Keratinocyte (primary cell): ENCODE data around the gene KLHDC3. TPM values are rescaled to one million over a fixed set of nuclear protein-coding genes. Genes with fewer than 3 reads are reported as not detected.

ENCODE experiments used
- DNase-seq: peaks from one replicate; pipeline ENCODE4 v3.0.0-alpha.2; 2011; ENCODE audit warnings: low read depth, missing footprints, low spot score
- FAIRE-seq: peaks from 2 replicates; lab custom pipeline; 2011; peaks lifted over from hg19 to GRCh38; lab: Jason Lieb, UNC
- H2AFZ ChIP-seq: 2 replicates; pipeline ENCODE4 v1.6.0; 2012; ENCODE audit warnings: low read length, control low read depth, inconsistent platforms; ENCODE audit not compliant: control insufficient read depth
- H3K27ac ChIP-seq: 2 replicates; pipeline ENCODE4 v1.5.1; 2011; ENCODE audit warnings: low read length; ENCODE audit not compliant: control insufficient read depth, insufficient read depth
- H3K27me3 ChIP-seq: 3 replicates; pipeline ENCODE4 v1.6.0; 2011; ENCODE audit warnings: low read length; ENCODE audit not compliant: control insufficient read depth, insufficient read depth; ENCODE audit errors: extremely low read depth
- H3K36me3 ChIP-seq, 2 experiments: 2 replicates in 1 of 2; 3 replicates in 1 of 2; pipeline ENCODE4 v1.5.1; 2011; ENCODE audit warnings: low read length in 2 of 2, mild to moderate bottlenecking in 1 of 2; ENCODE audit not compliant: control insufficient read depth in 2 of 2, insufficient read depth in 2 of 2; ENCODE audit errors: extremely low read depth in 1 of 2
- H3K4me1 ChIP-seq: 3 replicates; pipeline ENCODE4 v1.5.1; 2011; ENCODE audit warnings: low read length; ENCODE audit not compliant: control insufficient read depth, insufficient read depth; ENCODE audit errors: extremely low read depth
- H3K4me2 ChIP-seq: 3 replicates; pipeline ENCODE4 v1.6.0; 2011; ENCODE audit warnings: low read depth, low read length; ENCODE audit not compliant: control insufficient read depth, insufficient read depth; ENCODE audit errors: extremely low read depth
- H3K4me3 ChIP-seq, 3 experiments: fragments of 200-600 bp in 1 of 3; sonication (generic) in 1 of 3; 2 replicates in 2 of 3; 3 replicates in 1 of 3; pipeline ENCODE4 v1.5.1; 2011 to 2016; ENCODE audit warnings: low read length in 3 of 3, mild to moderate bottlenecking in 3 of 3, control low read depth in 2 of 3, inconsistent platforms in 1 of 3, low read depth in 1 of 3, mixed read lengths in 1 of 3, mixed run types in 1 of 3, moderate library complexity in 1 of 3; ENCODE audit not compliant: control insufficient read depth in 2 of 3, insufficient read depth in 2 of 3; ENCODE audit errors: extremely low read depth in 1 of 3
- H3K79me2 ChIP-seq: 2 replicates; pipeline ENCODE4 v1.6.0; 2012; ENCODE audit warnings: low read length; ENCODE audit not compliant: control insufficient read depth, insufficient read depth
- H3K9ac ChIP-seq: 3 replicates; pipeline ENCODE4 v1.6.0; 2011; ENCODE audit warnings: low read length; ENCODE audit not compliant: control insufficient read depth, insufficient read depth; ENCODE audit errors: extremely low read depth
- H3K9me1 ChIP-seq: 3 replicates; pipeline ENCODE4 v1.6.0; 2011; ENCODE audit warnings: low read length; ENCODE audit not compliant: control insufficient read depth, insufficient read depth; ENCODE audit errors: extremely low read depth
- H3K9me3 ChIP-seq: 2 replicates; pipeline ENCODE4 v1.5.1; 2012; ENCODE audit warnings: low read depth, low read length; ENCODE audit not compliant: control insufficient read depth
- H4K20me1 ChIP-seq: 3 replicates; pipeline ENCODE4 v1.6.0; 2011; ENCODE audit warnings: low read length; ENCODE audit not compliant: control insufficient read depth, insufficient read depth; ENCODE audit errors: extremely low read depth
- CTCF ChIP-seq, 3 experiments: IDR thresholded peaks in 1 of 3; conservative IDR thresholded peaks in 1 of 3; optimal IDR thresholded peaks in 1 of 3; 2 replicates in 2 of 3; 3 replicates in 1 of 3; pipeline versions ENCODE3 to v1.5.1; 2011; ENCODE audit warnings: low read length in 3 of 3, mild to moderate bottlenecking in 3 of 3, moderate library complexity in 2 of 3, control low read depth in 1 of 3, inconsistent platforms in 1 of 3; ENCODE audit not compliant: insufficient read depth in 2 of 3; ENCODE audit errors: extremely low read depth in 1 of 3
- EZH2 ChIP-seq: IDR thresholded peaks from one replicate; pipeline ENCODE4 v1.6.1; 2012; ENCODE audit warnings: inconsistent platforms, mild to moderate bottlenecking, low read length, moderate library complexity
- dilution Hi-C: fragments of 300-500 bp; cut with MboI; formaldehyde crosslinking; loops from one replicate; pipeline ENCODE4 v1.7.0; 2020; ENCODE audit warnings: low sequenced_read_pairs; ENCODE audit not compliant: extremely low pct_ligation_motif_present
- polyA plus RNA-seq, 5 experiments: library from polyadenylated mRNA; depleted of rRNA in 3 of 5; stranded (reverse) in 3 of 5; stranded (forward) in 1 of 5; unstranded in 1 of 5; fragments of >200 nt; gene quantifications; 1 replicate in 1 of 5; 2 replicates in 3 of 5; 3 replicates in 1 of 5; pipeline versions ENCODE4 v1.2.1 to v1.2.3, GENCODE V29; 2011 to 2012; ENCODE audit warnings: missing spikeins in 2 of 5, low read depth in 1 of 5, low replicate concordance in 1 of 5

The KLHDC3 gene
- polyA plus RNA-seq, 1 donor (not counting 4 experiments of a cell fraction or from before 2014, with no cell fraction given): 24.8 TPM

- no peaks in the 10 kb centered on the region for H3K4me1 ChIP-seq
- no peak for TF ChIP-seq EZH2
- no peak for TF ChIP-seq CTCF (optimal IDR thresholded peaks at IDR 0.05 in 1 of 3, IDR thresholded peaks at IDR 0.05 in 1 of 3, conservative IDR thresholded peaks at IDR 0.05 in 1 of 3; ENCODE audit: extremely low read depth in 1 of 3, insufficient read depth in 2 of 3, low read length in 3 of 3)
- peaks cover 30 to 32% of the 10 kb centered on the region in 2 experiments for H3K36me3 ChIP-seq
- H3K9ac ChIP-seq: no peak overlapping the region
- no peaks in the 10 kb centered on the region for H3K9me1 ChIP-seq
- FAIRE-seq (no peak), DNase-seq (no peak)
- no peak overlapping the region for H3K4me2 ChIP-seq
- H4K20me1 ChIP-seq: peaks cover 2% of the 10 kb centered on the region
- no peak overlapping the region for H3K27ac ChIP-seq
- dilution Hi-C loops: no loop called here
- no peak overlapping the region for H2AFZ ChIP-seq
- H3K9me3 ChIP-seq: no peaks in the 10 kb centered on the region
- no peak overlapping the region for H3K4me3 ChIP-seq
- no peaks in the 10 kb centered on the region for H3K79me2 ChIP-seq
- no peaks in the 10 kb centered on the region for H3K27me3 ChIP-seq
These were observed 22.7 kb downstream of the KLHDC3 start for GRCh38 chr6:43036712-43037111.

GRCh38 chr6:43037197-43037596 lies 23.1 kb downstream of the KLHDC3 start:
- no peaks in the 10 kb centered on the region for H3K9me3 ChIP-seq

More at GRCh38 chr6:43037197-43037596, 23.1 kb downstream of the KLHDC3 start:
- dilution Hi-C loops: no loop called here
- Histone ChIP-seq H3K9me1 (no peaks in the 10 kb centered on the region), H3K9ac (no peak overlapping the region), H3K4me2 (no peak overlapping the region), H4K20me1 (peaks cover 2% of the 10 kb centered on the region), H3K4me1 (no peaks in the 10 kb centered on the region), H3K27me3 (no peaks in the 10 kb centered on the region), H3K36me3 (peaks cover 30 to 34% of the 10 kb centered on the region in 2 experiments), H3K27ac (no peak overlapping the region), H2AFZ (no peak overlapping the region), H3K79me2 (no peaks in the 10 kb centered on the region), H3K4me3 (no peak overlapping the region)
- no peak for FAIRE-seq
- no peak for TF ChIP-seq CTCF (optimal IDR thresholded peaks at IDR 0.05 in 1 of 3, IDR thresholded peaks at IDR 0.05 in 1 of 3, conservative IDR thresholded peaks at IDR 0.05 in 1 of 3; ENCODE audit: extremely low read depth in 1 of 3, insufficient read depth in 2 of 3, low read length in 3 of 3)
- TF ChIP-seq EZH2: no peak
- no peak for DNase-seq
